GM19467 (cell line): ENCODE data around the gene APCS.

Experiments
- ATAC-seq: cut with Tn5 transposase; IDR thresholded peaks from one replicate; pipeline ENCODE4 v1.9.1; 2021; ENCODE audit warnings: mild to moderate bottlenecking, moderate library complexity; ENCODE audit not compliant: unreplicated experiment

APCS gene, protein sequence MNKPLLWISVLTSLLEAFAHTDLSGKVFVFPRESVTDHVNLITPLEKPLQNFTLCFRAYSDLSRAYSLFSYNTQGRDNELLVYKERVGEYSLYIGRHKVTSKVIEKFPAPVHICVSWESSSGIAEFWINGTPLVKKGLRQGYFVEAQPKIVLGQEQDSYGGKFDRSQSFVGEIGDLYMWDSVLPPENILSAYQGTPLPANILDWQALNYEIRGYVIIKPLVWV

DNA sequence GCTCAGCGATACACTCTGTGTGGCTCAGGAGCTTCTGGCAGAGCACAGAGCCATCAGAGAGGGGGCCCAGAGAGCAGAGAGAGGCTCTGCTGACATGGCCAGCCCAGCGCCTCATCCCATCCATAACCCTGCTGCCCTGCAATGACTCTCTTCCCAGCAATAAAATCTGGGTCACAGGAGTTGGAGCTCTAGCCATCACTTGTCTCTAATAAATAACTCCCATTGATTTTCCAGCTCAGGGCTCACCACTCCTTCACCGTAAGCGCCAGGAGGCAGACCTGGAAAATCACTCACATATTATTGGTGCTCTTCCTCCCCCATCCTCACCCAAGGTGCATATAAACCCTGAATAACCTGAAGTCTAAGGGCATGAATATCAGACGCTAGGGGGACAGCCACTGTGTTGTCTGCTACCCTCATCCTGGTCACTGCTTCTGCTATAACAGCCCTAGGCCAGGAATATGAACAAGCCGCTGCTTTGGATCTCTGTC is at the start of gene APCS:
APCS (plus strand) TSS at position 366 of the 491 bp plus-strand sequence; CDS start at position 462, 96 bp downstream.
- no peak for ATAC-seq

GRCh38 chr1:159548126-159548525 is 39.5 kb upstream of the APCS start:
- no peak for ATAC-seq

GRCh38 chr1:159554261-159554660 is 33.4 kb upstream of the APCS start:
- ATAC-seq: no peak

DNA sequence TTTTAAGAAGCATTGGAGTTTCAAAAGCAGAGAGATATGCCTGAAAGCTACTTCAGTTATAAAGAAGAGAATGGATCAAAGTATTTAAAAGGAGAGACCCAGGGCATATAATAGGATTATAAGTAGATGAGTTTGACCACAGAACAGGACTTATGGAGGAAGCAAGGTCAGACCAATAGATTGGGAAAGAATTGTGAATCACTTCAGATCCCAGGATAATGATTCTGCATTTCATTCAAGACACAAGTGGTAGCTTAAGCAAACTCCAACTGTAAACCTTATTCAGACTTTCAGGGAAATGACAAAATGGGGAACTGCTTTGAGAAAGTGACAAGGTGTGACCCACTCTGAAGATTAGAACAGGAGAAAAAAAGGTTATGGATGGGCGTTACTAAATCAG is 32.9 kb upstream of the APCS start:
- no peak for ATAC-seq

DNA sequence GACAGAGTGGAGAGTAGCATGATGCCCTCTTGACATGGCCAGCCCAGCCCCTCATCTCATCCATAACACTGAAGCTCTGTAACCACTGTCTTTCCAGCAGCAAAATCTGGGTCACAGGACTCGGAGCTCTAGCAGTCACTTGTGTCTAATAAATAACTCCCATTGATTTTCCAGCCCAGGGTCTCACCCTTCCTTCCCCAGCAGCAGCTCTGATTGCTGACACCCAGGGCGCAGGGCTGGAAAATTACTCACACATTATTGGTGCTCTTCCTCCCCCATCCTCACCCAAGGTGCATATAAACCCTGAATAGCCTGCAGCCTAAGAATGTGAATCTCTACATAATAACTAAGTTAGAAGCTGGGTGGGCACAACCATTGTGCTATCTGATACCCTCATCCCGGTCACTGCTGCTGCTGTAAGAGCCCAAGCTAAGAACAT is 30.7 kb upstream of the APCS start:
- ATAC-seq: no peak

- no peak for ATAC-seq
These were observed 27.0 kb upstream of the APCS start for GRCh38 chr1:159560599-159560998.

DNA sequence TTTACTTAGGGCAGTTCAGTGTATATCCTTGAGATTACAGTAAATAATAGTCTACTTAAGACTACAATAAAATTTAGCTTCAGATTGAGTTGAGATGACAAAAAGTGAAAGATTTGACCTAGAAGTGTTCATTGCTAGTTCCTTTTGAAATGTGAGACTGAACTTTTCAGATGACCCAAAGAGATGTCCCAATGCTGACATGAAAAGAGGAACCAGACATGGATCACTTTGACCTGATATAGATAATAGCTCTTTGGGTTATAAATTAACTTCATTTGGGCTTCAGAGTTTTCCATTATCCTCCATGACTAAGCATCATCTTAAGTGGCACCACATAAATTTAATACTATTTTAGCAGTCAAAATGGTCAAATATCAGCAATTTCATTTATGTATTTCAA is 26.1 kb upstream of the APCS start:
- ATAC-seq: no peak

DNA sequence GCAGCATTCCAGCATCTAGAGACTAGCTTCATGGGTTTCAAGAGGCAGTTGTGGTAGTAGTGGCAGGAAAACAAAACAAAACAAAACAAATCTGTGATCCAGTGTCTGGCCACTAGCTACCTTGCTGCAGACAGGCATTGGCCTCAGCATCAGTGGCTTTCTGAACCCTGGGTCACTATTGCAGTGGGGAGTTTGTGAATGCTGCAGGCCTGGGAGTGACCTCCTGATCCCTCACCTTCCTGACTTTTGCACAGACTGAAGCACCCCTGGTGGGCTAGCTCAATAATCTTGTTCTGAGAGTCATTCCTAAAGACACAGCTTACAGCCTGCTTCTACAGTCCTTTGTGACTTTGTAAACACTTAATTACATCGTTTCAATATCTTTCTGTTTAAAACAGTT is 24.9 kb upstream of the APCS start:
- ATAC-seq: no peak

- ATAC-seq: no peak
These were observed 10.2 kb upstream of the APCS start for GRCh38 chr1:159577446-159577845.

GRCh38 chr1:159580340-159580739 is 7.3 kb upstream of the APCS start:
- ATAC-seq: no peak

DNA sequence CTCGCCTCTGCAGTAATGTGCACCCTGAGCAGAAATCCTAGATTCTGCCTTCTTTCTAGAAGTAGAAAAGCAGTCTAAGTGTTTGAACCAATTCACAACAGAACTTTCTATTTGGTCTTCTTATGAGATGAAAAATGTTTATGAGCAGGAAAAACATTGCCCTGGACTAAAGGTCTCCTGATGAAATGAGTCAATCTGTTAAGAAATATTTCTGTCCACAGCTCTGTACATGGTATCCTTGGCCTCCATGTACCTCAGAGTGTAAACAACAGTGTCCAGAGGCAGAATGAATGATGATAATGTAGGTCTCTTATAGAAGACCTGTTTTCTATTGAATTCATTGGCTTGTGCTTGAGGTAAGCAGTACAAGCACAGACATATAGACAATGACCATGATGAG is 6.2 kb upstream of the APCS start:
- no peak for ATAC-seq

GRCh38 chr1:159584536-159584935 is 3.1 kb upstream of the APCS start:
- no peak for ATAC-seq

DNA sequence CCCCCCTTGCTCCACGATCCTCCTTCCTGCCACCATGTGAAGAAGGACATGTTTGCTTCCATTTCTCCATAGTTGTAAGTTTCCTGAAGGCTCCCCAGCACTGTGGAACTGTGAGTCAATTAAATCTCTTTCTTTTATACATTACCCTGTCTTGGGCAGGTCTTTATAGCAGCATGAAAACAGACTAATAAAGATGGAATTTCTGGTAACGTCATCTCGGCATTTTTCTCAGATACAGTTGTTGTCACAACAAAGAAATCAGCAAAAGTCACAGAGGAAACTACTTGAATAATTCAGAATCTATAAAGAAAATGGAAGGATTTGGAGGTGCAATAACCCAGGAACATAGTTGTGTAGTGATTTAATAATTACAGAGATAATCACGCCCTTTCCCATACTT is 4.4 kb downstream of the APCS start:
- no peak for ATAC-seq

GRCh38 chr1:159594625-159595405 is 7.2 kb downstream of the APCS start:
- ATAC-seq: no peak

GRCh38 chr1:159598196-159598595 is 10.6 kb downstream of the APCS start:
- no peak for ATAC-seq

DNA sequence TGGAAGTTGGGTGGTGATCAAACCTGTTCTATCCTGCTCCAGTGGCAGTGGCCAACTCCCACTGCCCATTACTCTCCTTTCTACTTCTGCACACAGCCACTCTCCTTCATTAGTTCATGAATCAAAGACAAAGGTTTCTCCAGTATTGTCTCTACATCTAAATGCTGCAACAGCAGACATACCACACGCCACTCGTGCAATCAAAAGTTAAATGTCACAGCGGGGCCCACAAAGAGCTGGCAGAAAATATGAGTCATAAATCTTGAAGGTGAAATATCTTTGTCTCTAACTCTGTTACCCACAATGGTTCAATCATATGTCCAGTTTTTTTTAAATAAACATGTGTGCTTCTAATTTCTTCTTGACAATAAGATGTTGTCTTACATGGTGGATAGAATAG is 13.3 kb downstream of the APCS start:
- no peak for ATAC-seq

GRCh38 chr1:159602501-159602999 is 14.9 kb downstream of the APCS start:
- no peak for ATAC-seq

GRCh38 chr1:159612211-159612885 is 24.7 kb downstream of the APCS start:
- ATAC-seq: no peak

- no peak for ATAC-seq
These were observed 45.3 kb downstream of the APCS start for GRCh38 chr1:159632922-159633321.
